Measurements from ENCODE around the gene GNA15. TPM values are rescaled to one million over a fixed set of nuclear protein-coding genes. Genes with fewer than 3 reads are reported as not detected.

Gene GNA15
- total and polyA plus RNA-seq, 2 donors (not counting 3 experiments of a cell fraction or from before 2014, with no cell fraction given): 0.17 TPM; not detected in 1

DNA sequence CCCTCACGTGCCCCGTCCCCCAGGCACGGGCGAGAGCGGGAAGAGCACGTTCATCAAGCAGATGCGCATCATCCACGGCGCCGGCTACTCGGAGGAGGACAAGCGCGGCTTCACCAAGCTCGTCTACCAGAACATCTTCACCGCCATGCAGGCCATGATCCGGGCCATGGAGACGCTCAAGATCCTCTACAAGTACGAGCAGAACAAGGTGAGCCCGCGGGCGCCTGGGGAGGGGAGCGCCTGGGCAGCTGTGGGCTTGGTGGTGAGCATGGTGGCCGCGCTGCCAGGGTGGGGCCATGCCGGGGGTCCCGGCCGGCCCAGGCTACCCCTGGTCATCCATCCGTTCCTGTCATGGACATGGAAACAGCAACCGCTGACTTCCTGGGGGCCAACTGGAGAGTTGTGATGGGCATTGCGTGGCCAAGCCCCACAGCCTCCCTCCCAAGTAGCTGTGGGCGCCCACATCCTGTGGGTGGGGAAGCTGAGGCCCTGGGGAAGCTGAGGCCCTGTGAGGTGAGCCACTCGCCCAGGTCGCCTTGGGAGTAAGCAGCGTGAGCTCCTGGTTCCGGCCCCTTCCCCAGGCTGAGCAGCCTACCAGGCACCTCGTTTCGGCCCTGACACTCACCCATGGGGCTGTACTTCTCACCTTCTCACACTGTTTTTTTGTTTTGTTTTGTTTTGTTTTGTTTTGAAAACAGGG, 25.6 kb upstream of the GNA15 start:
- intact Hi-C loops (cut with micrococcal nuclease): no loop called here
- Histone ChIP-seq H4K20me1 (replicated peaks; ENCODE audit: control insufficient read depth, extremely low read depth, insufficient read depth, low read length) (no peaks in the 10 kb centered on the region), H3K9me1 (replicated peaks; ENCODE audit: control insufficient read depth, extremely low read depth, insufficient read depth, low read length) (no peaks in the 10 kb centered on the region), H3K9ac (replicated peaks; ENCODE audit: extremely low read depth, insufficient read depth, low read length) (no peak overlapping the region), H3K9me3 (replicated peaks; ENCODE audit: control insufficient read depth, insufficient read depth, low read length) (no peaks in the 10 kb centered on the region), H3K27me3 (ENCODE audit: control insufficient read depth in 2 of 2, insufficient read depth in 2 of 2, low read length in 2 of 2) (no peaks in the 10 kb centered on the region), H3K4me3 (replicated peaks in 1 of 3; ENCODE audit: insufficient read depth in 1 of 3, low read depth in 1 of 3, low read length in 3 of 3) (no peak overlapping the region), H2AFZ (ENCODE audit: low read depth, low read length) (no peak overlapping the region), H3K36me3 (ENCODE audit: control insufficient read depth in 2 of 2, extremely low read depth in 1 of 2, insufficient read depth in 2 of 2, low read length in 2 of 2) (peaks cover 0 to 14% of the 10 kb centered on the region in 2 experiments), H3K4me2 (ENCODE audit: insufficient read depth, low read length) (no peak overlapping the region), H3K27ac (ENCODE audit: insufficient read depth, low read depth, low read length) (no peak overlapping the region), H3K4me1 (ENCODE audit: control insufficient read depth, extremely low read depth, insufficient read depth, low read length) (no peaks in the 10 kb centered on the region), H3K79me2 (ENCODE audit: control insufficient read depth, insufficient read depth, low read length) (peaks cover 72% of the 10 kb centered on the region)
- dilution Hi-C loops (cut with MboI; ENCODE audit: extremely low pct_ligation_motif_present, low sequenced_read_pairs): no loop called here
- ChIA-PET CTCF (interaction anchor here (0.9 to 2.0 kb wide), 6 partner anchors 12 to 160 kb away, joined by 3 to 18 read pairs (median 4); no protein-coding TSS in a partner anchor), POLR2A (no interaction called here)
- FAIRE-seq (no peak), DNase-seq (ENCODE audit: low read depth, low spot score) (no peak)
- no TSS peak for BruUV-seq (replicated peaks)
- TF ChIP-seq FOS (IDR thresholded peaks at IDR 0.05; ENCODE audit: borderline replicate concordance, insufficient read depth, low read length) (no peak), MYC (IDR thresholded peaks at IDR 0.05; ENCODE audit: low read depth, low read length) (no peak), JUN (IDR thresholded peaks at IDR 0.05; ENCODE audit: borderline replicate concordance, insufficient read depth, insufficient read length, low read depth) (no peak)

DNA sequence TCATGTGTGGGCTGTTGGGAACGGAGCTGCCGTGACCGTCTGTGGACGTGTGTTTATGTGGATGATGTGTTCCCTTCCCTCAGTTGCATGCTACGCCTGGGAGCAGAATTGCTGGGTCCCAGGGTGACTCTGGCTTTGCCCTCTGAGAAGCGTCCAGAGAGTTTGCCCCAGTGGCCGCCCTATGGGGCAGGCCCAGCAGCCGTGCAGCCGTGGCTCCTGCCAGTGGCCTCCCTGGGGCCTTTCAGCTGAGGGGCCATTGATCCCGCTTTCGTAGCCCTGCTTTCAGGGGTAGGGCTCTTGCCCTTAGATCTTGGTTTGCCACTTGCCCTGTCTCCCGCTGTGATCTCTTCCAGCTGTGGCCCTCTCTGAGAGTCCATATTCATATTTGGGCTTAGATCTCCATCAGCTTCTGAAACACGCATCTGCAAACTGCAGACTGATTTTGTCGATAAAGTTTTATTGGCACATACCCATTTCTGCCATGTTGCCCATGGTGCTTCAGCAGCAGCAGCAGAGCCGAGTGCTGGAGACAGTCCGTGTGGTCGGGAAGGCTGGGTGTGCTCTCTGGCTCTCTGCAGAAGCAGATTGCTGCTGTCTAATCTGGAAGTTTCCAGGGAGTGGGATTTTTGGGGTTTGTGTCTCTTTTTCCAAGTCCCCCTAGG, 24.1 kb upstream of the GNA15 start:
- Histone ChIP-seq H3K79me2 (ENCODE audit: control insufficient read depth, insufficient read depth, low read length) (peaks cover 58% of the 10 kb centered on the region), H3K9me3 (replicated peaks; ENCODE audit: control insufficient read depth, insufficient read depth, low read length) (no peaks in the 10 kb centered on the region), H2AFZ (ENCODE audit: low read depth, low read length) (no peak overlapping the region), H3K27me3 (ENCODE audit: control insufficient read depth in 2 of 2, insufficient read depth in 2 of 2, low read length in 2 of 2) (no peaks in the 10 kb centered on the region), H3K4me2 (ENCODE audit: insufficient read depth, low read length) (no peak overlapping the region), H3K4me1 (ENCODE audit: control insufficient read depth, extremely low read depth, insufficient read depth, low read length) (no peaks in the 10 kb centered on the region), H3K27ac (ENCODE audit: insufficient read depth, low read depth, low read length) (no peak overlapping the region), H4K20me1 (replicated peaks; ENCODE audit: control insufficient read depth, extremely low read depth, insufficient read depth, low read length) (no peaks in the 10 kb centered on the region), H3K9me1 (replicated peaks; ENCODE audit: control insufficient read depth, extremely low read depth, insufficient read depth, low read length) (no peaks in the 10 kb centered on the region), H3K9ac (replicated peaks; ENCODE audit: extremely low read depth, insufficient read depth, low read length) (no peak overlapping the region), H3K36me3 (ENCODE audit: control insufficient read depth in 2 of 2, extremely low read depth in 1 of 2, insufficient read depth in 2 of 2, low read length in 2 of 2) (peaks cover 0 to 17% of the 10 kb centered on the region in 2 experiments), H3K4me3 (replicated peaks in 1 of 3; ENCODE audit: insufficient read depth in 1 of 3, low read depth in 1 of 3, low read length in 3 of 3) (no peak overlapping the region)
- BruUV-seq (replicated peaks): no TSS peak
- no peak for DNase-seq (ENCODE audit: low read depth, low spot score)
- POLR2A ChIA-PET: no interaction called here
- no peak for FAIRE-seq
- CTCF ChIA-PET: interaction anchor here (1.1 kb wide), 1 partner anchor 161 kb away, joined by 3 read pairs; no protein-coding TSS in a partner anchor
- TF ChIP-seq, protein P1, sequence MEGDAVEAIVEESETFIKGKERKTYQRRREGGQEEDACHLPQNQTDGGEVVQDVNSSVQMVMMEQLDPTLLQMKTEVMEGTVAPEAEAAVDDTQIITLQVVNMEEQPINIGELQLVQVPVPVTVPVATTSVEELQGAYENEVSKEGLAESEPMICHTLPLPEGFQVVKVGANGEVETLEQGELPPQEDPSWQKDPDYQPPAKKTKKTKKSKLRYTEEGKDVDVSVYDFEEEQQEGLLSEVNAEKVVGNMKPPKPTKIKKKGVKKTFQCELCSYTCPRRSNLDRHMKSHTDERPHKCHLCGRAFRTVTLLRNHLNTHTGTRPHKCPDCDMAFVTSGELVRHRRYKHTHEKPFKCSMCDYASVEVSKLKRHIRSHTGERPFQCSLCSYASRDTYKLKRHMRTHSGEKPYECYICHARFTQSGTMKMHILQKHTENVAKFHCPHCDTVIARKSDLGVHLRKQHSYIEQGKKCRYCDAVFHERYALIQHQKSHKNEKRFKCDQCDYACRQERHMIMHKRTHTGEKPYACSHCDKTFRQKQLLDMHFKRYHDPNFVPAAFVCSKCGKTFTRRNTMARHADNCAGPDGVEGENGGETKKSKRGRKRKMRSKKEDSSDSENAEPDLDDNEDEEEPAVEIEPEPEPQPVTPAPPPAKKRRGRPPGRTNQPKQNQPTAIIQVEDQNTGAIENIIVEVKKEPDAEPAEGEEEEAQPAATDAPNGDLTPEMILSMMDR (IDR thresholded peaks at IDR 0.05; ENCODE audit: extremely low read depth in 1 of 2, insufficient read depth in 1 of 2, low read depth in 1 of 2, low read length in 2 of 2): no peak
- no peak for TF ChIP-seq EZH2 (IDR thresholded peaks at IDR 0.05; ENCODE audit: borderline replicate concordance, low read depth, low read length, severe bottlenecking)
- intact Hi-C loops (cut with micrococcal nuclease) (no loop called here), dilution Hi-C loops (cut with MboI; ENCODE audit: extremely low pct_ligation_motif_present, low sequenced_read_pairs) (no loop called here)

Data from endothelial cell of umbilical vein (primary cell).